ENCODE data around the gene DUT. TPM values are rescaled to one million over a fixed set of nuclear protein-coding genes. Genes with fewer than 3 reads are reported as not detected.
A peak's percentile ranks its signal among the peaks of the same experiment; 100 is the strongest.

Gene DUT
- total and polyA plus RNA-seq, 2 experiments from 2014 or later: 82.5 to 420 TPM

DNA sequence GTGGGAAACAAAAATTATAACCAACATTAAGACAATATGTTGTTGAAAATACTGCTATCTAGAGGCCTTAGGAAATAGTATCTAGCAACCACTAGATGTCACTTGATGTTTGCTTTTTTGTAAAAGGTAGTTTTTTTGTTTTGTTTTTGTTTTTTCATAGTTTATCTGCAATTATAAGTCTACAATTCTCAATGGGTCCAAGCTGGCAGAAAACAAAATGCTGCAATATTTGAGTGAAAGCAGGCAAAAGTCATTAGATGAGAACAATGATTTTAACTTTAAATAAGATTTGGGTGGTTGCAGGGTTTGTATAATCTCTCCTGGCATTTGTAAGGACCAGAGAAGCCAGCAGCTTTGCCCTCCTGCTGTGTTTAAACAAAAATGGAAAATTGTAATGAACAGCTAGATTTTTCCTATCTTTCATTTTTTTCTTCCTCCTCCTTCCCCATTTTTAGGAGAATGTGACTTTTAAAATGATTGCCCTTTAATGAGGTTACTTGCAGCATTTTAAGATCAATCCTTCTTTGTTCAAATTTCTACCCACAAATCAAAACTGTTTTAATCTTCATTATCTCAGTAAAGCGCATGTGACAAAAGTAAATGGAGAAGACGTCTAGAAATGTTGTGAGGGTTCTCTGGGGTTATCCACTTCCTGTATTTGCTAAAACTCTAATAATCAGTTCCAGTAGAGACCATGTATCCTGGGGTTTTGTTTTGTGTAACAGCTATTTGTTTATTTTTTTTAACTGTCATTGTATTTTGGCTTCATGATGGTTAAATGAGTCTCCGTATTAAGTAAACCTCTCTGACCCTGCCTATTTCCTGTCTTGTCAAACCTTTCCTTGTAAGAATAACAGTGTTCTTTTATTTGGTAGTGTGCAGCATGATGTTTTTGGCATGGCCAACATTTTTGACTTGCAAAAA, 27.3 kb downstream of the DUT start:
- peak; percentile 45 for DNase-seq (ENCODE audit: low spot score)
- no peak for TF ChIP-seq JUNB (IDR thresholded peaks at IDR 0.05; ENCODE audit: unreplicated experiment)
- TF ChIP-seq, protein P1, sequence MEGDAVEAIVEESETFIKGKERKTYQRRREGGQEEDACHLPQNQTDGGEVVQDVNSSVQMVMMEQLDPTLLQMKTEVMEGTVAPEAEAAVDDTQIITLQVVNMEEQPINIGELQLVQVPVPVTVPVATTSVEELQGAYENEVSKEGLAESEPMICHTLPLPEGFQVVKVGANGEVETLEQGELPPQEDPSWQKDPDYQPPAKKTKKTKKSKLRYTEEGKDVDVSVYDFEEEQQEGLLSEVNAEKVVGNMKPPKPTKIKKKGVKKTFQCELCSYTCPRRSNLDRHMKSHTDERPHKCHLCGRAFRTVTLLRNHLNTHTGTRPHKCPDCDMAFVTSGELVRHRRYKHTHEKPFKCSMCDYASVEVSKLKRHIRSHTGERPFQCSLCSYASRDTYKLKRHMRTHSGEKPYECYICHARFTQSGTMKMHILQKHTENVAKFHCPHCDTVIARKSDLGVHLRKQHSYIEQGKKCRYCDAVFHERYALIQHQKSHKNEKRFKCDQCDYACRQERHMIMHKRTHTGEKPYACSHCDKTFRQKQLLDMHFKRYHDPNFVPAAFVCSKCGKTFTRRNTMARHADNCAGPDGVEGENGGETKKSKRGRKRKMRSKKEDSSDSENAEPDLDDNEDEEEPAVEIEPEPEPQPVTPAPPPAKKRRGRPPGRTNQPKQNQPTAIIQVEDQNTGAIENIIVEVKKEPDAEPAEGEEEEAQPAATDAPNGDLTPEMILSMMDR (conservative IDR thresholded peaks at IDR 0.05; ENCODE audit: low read depth in 2 of 2): peak in 1 of 2 experiments; percentile 94; a peak in 3 of 4 replicates
- H3K27ac ChIP-seq (ENCODE audit: low read depth): no peak overlapping the region
- no peaks in the 10 kb centered on the region for H3K9me2 ChIP-seq (ENCODE audit: insufficient read depth)
- H3K4me1 ChIP-seq (ENCODE audit: insufficient read depth): no peaks in the 10 kb centered on the region
- Mint-ChIP-seq H3K27me3 (ENCODE audit: insufficient read depth, low read depth, poor library complexity) (no peaks in the 10 kb centered on the region), H3K27ac (no peak overlapping the region), H3K4me1 (peaks cover 8% of the 10 kb centered on the region), H3K9me3 (no peaks in the 10 kb centered on the region), H3K36me3 (ENCODE audit: low read depth) (no peaks in the 10 kb centered on the region), H3K4me3 (no peak overlapping the region)
- no peak overlapping the region for H3K4me2 ChIP-seq
- H2AFZ ChIP-seq: no peak overlapping the region; the same call in 1 of the 2 replicates
- no peaks in the 10 kb centered on the region for H3K79me2 ChIP-seq (replicated peaks; ENCODE audit: insufficient read depth)
- H3F3A ChIP-seq (replicated peaks; ENCODE audit: low read depth): no peaks in the 10 kb centered on the region
- no peaks in the 10 kb centered on the region for H3K27me3 ChIP-seq (ENCODE audit: insufficient read depth)
- H3K4me3 ChIP-seq: no peak overlapping the region
- H3K36me3 ChIP-seq (ENCODE audit: insufficient read depth): no peaks in the 10 kb centered on the region
- ATAC-seq: peak; percentile 44; the same call in 1 of the 3 replicates
- H4K20me1 ChIP-seq (replicated peaks; ENCODE audit: insufficient read depth): no peaks in the 10 kb centered on the region

DNA sequence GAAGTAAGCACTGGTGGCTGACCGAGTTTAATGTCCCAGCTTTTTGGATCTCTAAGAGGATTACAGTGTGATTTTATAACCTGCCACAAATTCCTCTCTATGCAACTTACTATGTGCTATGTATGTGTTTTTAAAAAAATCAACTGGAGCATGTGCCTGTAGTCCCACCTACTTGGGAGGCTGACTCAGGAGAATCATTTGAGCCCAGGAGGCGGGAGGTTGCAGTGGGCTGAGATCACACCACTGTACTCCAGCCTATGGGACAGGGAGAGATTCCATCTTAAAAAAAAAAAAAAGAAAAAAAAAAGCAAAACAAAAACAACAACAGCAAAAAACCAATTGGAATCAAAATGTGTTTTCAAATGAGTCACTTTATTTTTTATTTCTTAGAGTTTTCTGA, 29.6 kb downstream of the DUT start:
- H3K27ac Mint-ChIP-seq: no peak overlapping the region
- H3K4me1 ChIP-seq (ENCODE audit: insufficient read depth): no peaks in the 10 kb centered on the region
- H3F3A ChIP-seq (replicated peaks; ENCODE audit: low read depth): no peaks in the 10 kb centered on the region
- peaks cover 8% of the 10 kb centered on the region for H3K4me1 Mint-ChIP-seq
- no peaks in the 10 kb centered on the region for H3K9me3 Mint-ChIP-seq
- no peaks in the 10 kb centered on the region for H4K20me1 ChIP-seq (replicated peaks; ENCODE audit: insufficient read depth)
- no peak overlapping the region for H3K4me3 Mint-ChIP-seq
- DNase-seq (ENCODE audit: low spot score): peak; percentile 9
- no peak for ATAC-seq
- peaks cover 2% of the 10 kb centered on the region for H3K27me3 Mint-ChIP-seq (ENCODE audit: insufficient read depth, low read depth, poor library complexity)
- no peak overlapping the region for H2AFZ ChIP-seq
- H3K27me3 ChIP-seq (ENCODE audit: insufficient read depth): no peaks in the 10 kb centered on the region
- H3K9me2 ChIP-seq (ENCODE audit: insufficient read depth): no peaks in the 10 kb centered on the region
- no peaks in the 10 kb centered on the region for H3K36me3 Mint-ChIP-seq (ENCODE audit: low read depth)
- no peak overlapping the region for H3K4me2 ChIP-seq
- H3K79me2 ChIP-seq (replicated peaks; ENCODE audit: insufficient read depth): no peaks in the 10 kb centered on the region
- H3K4me3 ChIP-seq: no peak overlapping the region
- H3K36me3 ChIP-seq (ENCODE audit: insufficient read depth): no peaks in the 10 kb centered on the region
- H3K27ac ChIP-seq (ENCODE audit: low read depth): no peak overlapping the region
- TF ChIP-seq, protein P2, sequence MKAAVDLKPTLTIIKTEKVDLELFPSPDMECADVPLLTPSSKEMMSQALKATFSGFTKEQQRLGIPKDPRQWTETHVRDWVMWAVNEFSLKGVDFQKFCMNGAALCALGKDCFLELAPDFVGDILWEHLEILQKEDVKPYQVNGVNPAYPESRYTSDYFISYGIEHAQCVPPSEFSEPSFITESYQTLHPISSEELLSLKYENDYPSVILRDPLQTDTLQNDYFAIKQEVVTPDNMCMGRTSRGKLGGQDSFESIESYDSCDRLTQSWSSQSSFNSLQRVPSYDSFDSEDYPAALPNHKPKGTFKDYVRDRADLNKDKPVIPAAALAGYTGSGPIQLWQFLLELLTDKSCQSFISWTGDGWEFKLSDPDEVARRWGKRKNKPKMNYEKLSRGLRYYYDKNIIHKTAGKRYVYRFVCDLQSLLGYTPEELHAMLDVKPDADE (IDR thresholded peaks at IDR 0.05): no peak
- TF ChIP-seq ZNF114 (CRISPR knock-in tag; IDR thresholded peaks at IDR 0.05): no peak
- TF ChIP-seq, protein P3, sequence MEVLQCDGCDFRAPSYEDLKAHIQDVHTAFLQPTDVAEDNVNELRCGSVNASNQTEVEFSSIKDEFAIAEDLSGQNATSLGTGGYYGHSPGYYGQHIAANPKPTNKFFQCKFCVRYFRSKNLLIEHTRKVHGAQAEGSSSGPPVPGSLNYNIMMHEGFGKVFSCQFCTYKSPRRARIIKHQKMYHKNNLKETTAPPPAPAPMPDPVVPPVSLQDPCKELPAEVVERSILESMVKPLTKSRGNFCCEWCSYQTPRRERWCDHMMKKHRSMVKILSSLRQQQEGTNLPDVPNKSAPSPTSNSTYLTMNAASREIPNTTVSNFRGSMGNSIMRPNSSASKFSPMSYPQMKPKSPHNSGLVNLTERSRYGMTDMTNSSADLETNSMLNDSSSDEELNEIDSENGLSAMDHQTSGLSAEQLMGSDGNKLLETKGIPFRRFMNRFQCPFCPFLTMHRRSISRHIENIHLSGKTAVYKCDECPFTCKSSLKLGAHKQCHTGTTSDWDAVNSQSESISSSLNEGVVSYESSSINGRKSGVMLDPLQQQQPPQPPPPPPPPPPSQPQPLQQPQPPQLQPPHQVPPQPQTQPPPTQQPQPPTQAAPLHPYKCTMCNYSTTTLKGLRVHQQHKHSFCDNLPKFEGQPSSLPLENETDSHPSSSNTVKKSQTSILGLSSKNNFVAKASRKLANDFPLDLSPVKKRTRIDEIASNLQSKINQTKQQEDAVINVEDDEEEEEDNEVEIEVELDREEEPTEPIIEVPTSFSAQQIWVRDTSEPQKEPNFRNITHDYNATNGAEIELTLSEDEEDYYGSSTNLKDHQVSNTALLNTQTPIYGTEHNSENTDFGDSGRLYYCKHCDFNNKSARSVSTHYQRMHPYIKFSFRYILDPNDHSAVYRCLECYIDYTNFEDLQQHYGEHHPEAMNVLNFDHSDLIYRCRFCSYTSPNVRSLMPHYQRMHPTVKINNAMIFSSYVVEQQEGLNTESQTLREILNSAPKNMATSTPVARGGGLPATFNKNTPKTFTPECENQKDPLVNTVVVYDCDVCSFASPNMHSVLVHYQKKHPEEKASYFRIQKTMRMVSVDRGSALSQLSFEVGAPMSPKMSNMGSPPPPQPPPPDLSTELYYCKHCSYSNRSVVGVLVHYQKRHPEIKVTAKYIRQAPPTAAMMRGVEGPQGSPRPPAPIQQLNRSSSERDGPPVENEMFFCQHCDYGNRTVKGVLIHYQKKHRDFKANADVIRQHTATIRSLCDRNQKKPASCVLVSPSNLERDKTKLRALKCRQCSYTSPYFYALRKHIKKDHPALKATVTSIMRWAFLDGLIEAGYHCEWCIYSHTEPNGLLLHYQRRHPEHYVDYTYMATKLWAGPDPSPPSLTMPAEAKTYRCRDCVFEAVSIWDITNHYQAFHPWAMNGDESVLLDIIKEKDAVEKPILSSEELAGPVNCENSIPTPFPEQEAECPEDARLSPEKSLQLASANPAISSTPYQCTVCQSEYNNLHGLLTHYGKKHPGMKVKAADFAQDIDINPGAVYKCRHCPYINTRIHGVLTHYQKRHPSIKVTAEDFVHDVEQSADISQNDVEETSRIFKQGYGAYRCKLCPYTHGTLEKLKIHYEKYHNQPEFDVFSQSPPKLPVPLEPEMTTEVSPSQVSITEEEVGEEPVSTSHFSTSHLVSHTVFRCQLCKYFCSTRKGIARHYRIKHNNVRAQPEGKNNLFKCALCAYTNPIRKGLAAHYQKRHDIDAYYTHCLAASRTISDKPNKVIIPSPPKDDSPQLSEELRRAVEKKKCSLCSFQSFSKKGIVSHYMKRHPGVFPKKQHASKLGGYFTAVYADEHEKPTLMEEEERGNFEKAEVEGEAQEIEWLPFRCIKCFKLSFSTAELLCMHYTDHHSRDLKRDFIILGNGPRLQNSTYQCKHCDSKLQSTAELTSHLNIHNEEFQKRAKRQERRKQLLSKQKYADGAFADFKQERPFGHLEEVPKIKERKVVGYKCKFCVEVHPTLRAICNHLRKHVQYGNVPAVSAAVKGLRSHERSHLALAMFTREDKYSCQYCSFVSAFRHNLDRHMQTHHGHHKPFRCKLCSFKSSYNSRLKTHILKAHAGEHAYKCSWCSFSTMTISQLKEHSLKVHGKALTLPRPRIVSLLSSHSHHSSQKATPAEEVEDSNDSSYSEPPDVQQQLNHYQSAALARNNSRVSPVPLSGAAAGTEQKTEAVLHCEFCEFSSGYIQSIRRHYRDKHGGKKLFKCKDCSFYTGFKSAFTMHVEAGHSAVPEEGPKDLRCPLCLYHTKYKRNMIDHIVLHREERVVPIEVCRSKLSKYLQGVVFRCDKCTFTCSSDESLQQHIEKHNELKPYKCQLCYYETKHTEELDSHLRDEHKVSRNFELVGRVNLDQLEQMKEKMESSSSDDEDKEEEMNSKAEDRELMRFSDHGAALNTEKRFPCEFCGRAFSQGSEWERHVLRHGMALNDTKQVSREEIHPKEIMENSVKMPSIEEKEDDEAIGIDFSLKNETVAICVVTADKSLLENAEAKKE (CRISPR knock-in tag; IDR thresholded peaks at IDR 0.05): no peak
- no peak for TF ChIP-seq EZH2phosphoT487 (IDR thresholded peaks at IDR 0.05; ENCODE audit: unreplicated experiment)
- TF ChIP-seq POLR2AphosphoS5 (IDR thresholded peaks at IDR 0.05; ENCODE audit: low read depth): no peak
